ENCODE measurements around the gene TPCN2.

DNA sequence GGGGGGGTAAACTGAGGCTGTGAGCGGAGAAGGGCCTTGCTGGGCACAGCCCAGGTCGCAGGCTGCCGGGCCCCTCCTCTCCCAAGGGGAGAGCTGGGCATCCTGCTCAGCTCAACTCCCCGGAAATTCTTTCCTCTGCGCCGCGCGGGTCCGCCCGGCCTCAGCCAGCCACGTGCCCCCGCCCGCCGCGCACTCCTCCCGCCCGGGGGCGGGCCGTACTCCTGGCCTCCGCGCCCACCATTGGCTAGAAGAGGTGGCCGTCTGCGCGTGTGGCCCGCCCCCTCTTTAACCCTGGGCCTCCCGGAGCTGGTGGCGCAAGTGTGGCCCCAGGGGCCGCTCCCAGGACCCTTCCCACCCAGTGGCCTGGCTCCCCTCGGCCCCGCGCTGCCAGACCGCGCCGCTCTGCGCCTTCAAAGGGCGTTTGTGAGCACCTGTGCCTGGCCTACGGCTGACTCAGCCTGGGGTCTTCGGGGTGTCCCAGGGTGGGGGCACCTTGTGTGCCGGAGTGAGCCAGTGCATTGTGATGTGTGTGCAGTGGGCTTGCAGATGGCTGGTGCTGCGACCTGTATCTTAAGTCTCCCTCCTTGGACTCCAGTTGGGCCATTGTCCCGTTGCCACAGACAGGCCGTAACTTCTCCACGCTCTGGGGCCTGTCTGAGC is 37.6 kb upstream of the TPCN2 start:
- TF ChIP-seq, protein P1, sequence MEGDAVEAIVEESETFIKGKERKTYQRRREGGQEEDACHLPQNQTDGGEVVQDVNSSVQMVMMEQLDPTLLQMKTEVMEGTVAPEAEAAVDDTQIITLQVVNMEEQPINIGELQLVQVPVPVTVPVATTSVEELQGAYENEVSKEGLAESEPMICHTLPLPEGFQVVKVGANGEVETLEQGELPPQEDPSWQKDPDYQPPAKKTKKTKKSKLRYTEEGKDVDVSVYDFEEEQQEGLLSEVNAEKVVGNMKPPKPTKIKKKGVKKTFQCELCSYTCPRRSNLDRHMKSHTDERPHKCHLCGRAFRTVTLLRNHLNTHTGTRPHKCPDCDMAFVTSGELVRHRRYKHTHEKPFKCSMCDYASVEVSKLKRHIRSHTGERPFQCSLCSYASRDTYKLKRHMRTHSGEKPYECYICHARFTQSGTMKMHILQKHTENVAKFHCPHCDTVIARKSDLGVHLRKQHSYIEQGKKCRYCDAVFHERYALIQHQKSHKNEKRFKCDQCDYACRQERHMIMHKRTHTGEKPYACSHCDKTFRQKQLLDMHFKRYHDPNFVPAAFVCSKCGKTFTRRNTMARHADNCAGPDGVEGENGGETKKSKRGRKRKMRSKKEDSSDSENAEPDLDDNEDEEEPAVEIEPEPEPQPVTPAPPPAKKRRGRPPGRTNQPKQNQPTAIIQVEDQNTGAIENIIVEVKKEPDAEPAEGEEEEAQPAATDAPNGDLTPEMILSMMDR (IDR thresholded peaks at IDR 0.05) = peak in 1 of 5 experiments; percentile 12
- TF ChIP-seq POLR2A (IDR thresholded peaks at IDR 0.05) = peak; percentile 56 to 65
- TF ChIP-seq EP300 (IDR thresholded peaks at IDR 0.05) = peak in 1 of 2 donors; percentile 43
